Neutrophil (primary cell): ENCODE data around the gene MED12L.

ENCODE experiments used
- H3K27ac ChIP-seq: fragments of 200-600 bp; sonication (generic); 2 replicates; pipeline ENCODE4 v1.5.1; 2016; ENCODE audit warnings: mild to moderate bottlenecking, moderate library complexity
- H3K27me3 ChIP-seq: fragments of 200-600 bp; sonication (generic); 2 replicates; pipeline ENCODE4 v1.6.0; 2016; ENCODE audit warnings: mild to moderate bottlenecking
- H3K36me3 ChIP-seq: fragments of 200-600 bp; sonication (generic); 2 replicates; pipeline ENCODE4 v1.5.1; 2017
- H3K4me1 ChIP-seq, 2 experiments: fragments of 200-600 bp in 1 of 2; sonication (generic) in 1 of 2; 1 replicate in 1 of 2; 2 replicates in 1 of 2; pipeline versions ENCODE4 v1.5.1 to v1.6.1; 2013 to 2016; ENCODE audit warnings: low read depth in 1 of 2, low read length in 1 of 2, mild to moderate bottlenecking in 1 of 2, moderate library complexity in 1 of 2; ENCODE audit not compliant: control insufficient read depth in 1 of 2, insufficient read depth in 1 of 2
- H3K4me3 ChIP-seq, 2 experiments: fragments of 200-600 bp in 1 of 2; sonication (generic) in 1 of 2; 1 replicate in 1 of 2; 2 replicates in 1 of 2; pipeline ENCODE4 v1.5.1; 2013 to 2016; ENCODE audit warnings: low read depth in 1 of 2, low read length in 1 of 2, mild to moderate bottlenecking in 1 of 2, moderate library complexity in 1 of 2
- H3K9me3 ChIP-seq: fragments of 200-600 bp; sonication (generic); 2 replicates; pipeline ENCODE4 v1.5.1; 2016
- TF ChIP-seq, protein P1 (sequence below): fragments of 200-600 bp; sonication (generic); IDR thresholded peaks from 2 replicates; pipeline ENCODE4 v1.5.1; 2016; ENCODE audit warnings: antibody characterized with exemption

MED12L gene

GRCh38 chr3:151154566-151154965, 69.1 kb downstream of the MED12L start:
- Histone ChIP-seq H3K27me3 (no peaks in the 10 kb centered on the region), H3K9me3 (no peaks in the 10 kb centered on the region), H3K4me1 (no peaks in the 10 kb centered on the region), H3K4me3 (no peak overlapping the region), H3K27ac (no peak overlapping the region), H3K36me3 (no peaks in the 10 kb centered on the region)
- TF ChIP-seq, protein P1, sequence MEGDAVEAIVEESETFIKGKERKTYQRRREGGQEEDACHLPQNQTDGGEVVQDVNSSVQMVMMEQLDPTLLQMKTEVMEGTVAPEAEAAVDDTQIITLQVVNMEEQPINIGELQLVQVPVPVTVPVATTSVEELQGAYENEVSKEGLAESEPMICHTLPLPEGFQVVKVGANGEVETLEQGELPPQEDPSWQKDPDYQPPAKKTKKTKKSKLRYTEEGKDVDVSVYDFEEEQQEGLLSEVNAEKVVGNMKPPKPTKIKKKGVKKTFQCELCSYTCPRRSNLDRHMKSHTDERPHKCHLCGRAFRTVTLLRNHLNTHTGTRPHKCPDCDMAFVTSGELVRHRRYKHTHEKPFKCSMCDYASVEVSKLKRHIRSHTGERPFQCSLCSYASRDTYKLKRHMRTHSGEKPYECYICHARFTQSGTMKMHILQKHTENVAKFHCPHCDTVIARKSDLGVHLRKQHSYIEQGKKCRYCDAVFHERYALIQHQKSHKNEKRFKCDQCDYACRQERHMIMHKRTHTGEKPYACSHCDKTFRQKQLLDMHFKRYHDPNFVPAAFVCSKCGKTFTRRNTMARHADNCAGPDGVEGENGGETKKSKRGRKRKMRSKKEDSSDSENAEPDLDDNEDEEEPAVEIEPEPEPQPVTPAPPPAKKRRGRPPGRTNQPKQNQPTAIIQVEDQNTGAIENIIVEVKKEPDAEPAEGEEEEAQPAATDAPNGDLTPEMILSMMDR = no peak

DNA sequence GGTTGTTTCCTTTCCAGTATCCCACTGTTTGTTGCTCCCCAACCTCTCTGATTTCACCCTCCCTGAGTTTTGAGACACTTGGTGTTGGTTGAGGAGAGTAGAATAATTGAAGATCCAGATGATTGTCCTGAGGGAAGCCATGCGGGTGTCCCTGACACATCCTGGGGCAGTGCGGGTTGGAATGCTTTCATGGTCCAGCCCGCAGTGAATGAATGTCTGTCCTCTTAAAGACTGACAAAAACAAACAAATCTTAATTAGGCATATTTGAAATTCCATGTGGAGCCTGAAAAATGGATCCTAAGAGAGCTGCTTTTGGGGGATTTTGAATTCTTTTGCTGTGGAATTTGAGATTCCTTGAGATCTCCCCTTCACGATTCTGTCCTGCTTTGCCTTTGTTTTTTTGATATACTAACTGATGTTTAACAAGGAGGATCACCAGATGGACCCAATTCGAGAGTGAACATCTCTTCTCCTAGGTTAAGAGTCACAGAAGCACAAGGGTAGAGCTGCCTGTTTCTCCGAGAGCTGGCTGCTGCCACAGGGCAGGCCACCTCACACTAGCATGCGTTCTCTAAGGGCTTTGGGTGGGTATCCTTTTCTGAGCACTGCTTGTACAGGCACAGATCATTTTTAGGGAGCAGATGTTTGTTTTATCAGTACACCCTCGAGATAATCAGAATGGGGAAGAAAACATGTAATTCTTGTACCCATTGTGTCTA, 70.1 kb downstream of the MED12L start:
- Histone ChIP-seq H3K27ac (no peak overlapping the region), H3K36me3 (no peaks in the 10 kb centered on the region), H3K4me1 (no peaks in the 10 kb centered on the region), H3K4me3 (no peak overlapping the region), H3K9me3 (no peaks in the 10 kb centered on the region), H3K27me3 (no peaks in the 10 kb centered on the region)
- TF ChIP-seq, protein P1 = no peak

- Histone ChIP-seq H3K27me3 (no peaks in the 10 kb centered on the region), H3K36me3 (no peaks in the 10 kb centered on the region), H3K27ac (no peak overlapping the region), H3K4me1 (peaks cover 6% of the 10 kb centered on the region in 2 experiments), H3K4me3 (no peak overlapping the region), H3K9me3 (no peaks in the 10 kb centered on the region)
- TF ChIP-seq, protein P1 = no peak
Measured at GRCh38 chr3:151156618-151157216, 71.3 kb downstream of the MED12L start.

- Histone ChIP-seq H3K27ac (no peak overlapping the region), H3K4me3 (no peak overlapping the region), H3K36me3 (no peaks in the 10 kb centered on the region), H3K27me3 (no peaks in the 10 kb centered on the region), H3K4me1 (peaks cover 6% of the 10 kb centered on the region in 2 experiments), H3K9me3 (no peaks in the 10 kb centered on the region)
- TF ChIP-seq, protein P1 = no peak
Measured at GRCh38 chr3:151159806-151160205, 74.3 kb downstream of the MED12L start.

GRCh38 chr3:151165226-151165625, 79.8 kb downstream of the MED12L start:
- Histone ChIP-seq H3K36me3 (no peaks in the 10 kb centered on the region), H3K4me1 (peaks cover 28 to 30% of the 10 kb centered on the region in 2 experiments), H3K9me3 (no peaks in the 10 kb centered on the region), H3K4me3 (no peak overlapping the region), H3K27ac (no peak overlapping the region), H3K27me3 (no peaks in the 10 kb centered on the region)
- TF ChIP-seq, protein P1 = no peak
